Measurements from ENCODE around the gene NEDD4.

DNA sequence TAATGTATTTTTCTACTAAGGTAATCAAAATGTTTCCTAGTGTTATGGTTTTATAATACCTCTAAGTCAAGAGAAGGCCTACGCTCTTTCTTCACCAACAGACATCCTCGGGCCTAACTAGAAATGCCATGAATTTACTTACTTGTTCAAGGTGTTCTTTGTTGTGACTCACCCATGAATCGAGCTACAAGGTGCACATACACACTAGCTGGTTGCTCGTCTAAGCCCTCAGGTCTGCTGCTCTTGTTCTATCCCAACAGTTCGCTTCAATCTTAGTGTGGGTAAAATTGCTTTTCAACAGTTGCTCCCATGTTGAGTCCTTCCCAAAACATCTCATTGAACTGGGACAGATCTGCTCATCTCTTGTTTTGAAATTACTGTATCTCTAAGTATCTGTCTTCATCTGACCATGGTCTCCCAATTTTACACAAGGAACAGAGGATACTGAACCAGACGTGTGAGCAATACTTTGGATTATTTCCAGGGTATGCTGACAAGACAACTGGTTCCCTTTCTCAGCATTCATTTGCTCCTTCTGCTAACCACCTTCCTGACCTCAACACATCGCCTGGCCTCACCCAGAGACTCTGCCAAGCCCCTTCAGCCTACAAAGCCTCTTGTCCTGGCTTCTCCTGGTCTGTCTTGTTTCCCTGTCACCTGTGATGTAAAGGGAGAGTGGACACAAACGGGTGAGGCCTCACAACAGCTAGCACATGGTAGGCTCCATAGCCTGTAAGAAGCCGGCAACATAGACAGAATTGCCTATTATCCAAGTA is 84.2 kb downstream of the NEDD4 start:
- TF ChIP-seq POLR2A (IDR thresholded peaks at IDR 0.05) = no peak
- TF ChIP-seq, protein P1, sequence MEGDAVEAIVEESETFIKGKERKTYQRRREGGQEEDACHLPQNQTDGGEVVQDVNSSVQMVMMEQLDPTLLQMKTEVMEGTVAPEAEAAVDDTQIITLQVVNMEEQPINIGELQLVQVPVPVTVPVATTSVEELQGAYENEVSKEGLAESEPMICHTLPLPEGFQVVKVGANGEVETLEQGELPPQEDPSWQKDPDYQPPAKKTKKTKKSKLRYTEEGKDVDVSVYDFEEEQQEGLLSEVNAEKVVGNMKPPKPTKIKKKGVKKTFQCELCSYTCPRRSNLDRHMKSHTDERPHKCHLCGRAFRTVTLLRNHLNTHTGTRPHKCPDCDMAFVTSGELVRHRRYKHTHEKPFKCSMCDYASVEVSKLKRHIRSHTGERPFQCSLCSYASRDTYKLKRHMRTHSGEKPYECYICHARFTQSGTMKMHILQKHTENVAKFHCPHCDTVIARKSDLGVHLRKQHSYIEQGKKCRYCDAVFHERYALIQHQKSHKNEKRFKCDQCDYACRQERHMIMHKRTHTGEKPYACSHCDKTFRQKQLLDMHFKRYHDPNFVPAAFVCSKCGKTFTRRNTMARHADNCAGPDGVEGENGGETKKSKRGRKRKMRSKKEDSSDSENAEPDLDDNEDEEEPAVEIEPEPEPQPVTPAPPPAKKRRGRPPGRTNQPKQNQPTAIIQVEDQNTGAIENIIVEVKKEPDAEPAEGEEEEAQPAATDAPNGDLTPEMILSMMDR (IDR thresholded peaks at IDR 0.05) = no peak
